ENCODE data around the gene CHN2.

CHN2 gene

DNA sequence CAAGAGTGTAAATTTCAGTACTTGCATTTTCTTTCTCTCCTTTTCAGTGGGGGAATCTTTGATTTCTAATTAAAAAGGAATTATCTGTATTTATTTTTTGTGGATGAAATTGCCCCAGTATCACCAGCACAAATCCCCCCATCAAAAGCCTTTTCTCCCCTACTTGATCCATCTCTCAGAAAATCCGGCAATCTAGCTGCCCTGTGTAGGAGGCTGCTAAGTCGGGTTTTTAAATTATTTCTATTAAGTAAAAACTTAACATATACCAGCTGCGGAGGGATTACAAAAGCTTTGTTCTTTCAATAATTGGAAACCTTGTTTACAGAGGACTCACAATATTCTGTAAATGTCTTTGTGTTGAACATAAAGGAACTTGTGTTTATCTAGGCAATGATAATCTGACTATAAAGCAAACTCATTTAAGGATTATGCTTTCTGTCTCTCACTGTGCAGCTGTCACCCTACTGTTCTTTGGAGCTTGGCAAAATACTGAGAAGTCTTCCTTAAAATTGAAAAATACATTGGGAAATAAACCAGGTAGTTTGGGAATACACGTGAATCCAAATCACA is 191.7 kb downstream of the CHN2 start:
- DNase-seq (ENCODE audit: low read depth in 3 of 3, low spot score in 1 of 3): no peak

DNA sequence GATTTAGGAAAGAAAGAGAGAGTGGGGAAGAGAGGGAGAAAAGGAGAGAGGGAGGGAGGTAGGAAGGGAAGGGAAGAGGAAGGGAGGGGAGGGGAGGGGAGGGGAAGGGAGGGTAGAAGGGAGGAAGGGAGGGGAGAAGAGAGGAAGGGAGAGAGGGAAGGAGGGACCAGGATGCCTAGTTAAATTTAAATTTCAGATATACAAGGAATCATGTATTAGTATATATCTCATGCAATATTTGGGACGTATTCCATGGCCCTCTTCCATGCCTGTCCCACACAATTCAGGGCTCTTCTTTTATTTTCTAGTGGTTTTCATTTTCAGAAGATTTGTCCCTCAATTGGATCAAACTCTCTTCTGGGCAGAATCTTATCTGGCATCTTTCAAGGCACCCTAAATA is 196.7 kb downstream of the CHN2 start:
- DNase-seq (ENCODE audit: low read depth in 3 of 3, low spot score in 1 of 3): no peak

DNA sequence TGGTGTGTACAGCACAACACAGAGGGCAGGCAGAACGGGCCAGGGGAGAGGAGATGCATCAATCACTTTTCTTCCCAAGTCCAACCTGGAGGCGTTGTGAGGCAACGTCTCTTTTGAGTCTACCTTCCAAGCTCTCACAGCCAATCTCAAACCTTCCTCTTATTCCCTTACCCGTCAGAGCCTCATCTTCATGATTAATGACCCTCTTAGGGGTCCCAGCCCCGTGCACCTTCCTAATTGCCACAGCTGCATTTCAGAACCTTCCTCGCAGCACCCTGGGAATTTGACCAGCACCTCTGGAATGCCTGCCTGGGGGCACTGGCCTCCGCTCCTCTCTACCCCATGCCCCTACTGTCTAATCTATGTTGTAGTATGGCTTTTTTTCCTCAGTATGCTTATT is 199.7 kb downstream of the CHN2 start:
- DNase-seq (ENCODE audit: low read depth in 3 of 3, low spot score in 1 of 3): no peak

DNA sequence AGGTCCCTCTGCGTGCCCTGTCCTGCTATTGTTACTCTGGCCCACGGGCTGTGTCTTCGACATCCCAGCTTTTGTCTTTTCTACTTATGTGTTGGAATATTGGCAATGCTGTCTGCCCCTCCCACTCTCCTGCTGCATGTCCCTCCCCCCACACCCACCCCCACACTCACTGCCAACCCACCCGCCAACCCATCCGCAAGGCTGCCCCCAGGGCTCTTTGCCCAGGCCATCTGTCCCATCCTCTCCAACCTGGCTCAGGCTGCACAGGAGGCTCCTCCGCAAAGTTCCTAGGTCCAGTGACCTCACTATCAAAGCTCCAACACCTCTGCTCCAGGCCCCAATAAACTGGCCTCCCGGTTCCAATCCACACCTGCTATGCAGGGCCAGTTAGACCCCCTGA is 202.0 kb downstream of the CHN2 start:
- DNase-seq (ENCODE audit: low read depth in 3 of 3, low spot score in 1 of 3): no peak

DNA sequence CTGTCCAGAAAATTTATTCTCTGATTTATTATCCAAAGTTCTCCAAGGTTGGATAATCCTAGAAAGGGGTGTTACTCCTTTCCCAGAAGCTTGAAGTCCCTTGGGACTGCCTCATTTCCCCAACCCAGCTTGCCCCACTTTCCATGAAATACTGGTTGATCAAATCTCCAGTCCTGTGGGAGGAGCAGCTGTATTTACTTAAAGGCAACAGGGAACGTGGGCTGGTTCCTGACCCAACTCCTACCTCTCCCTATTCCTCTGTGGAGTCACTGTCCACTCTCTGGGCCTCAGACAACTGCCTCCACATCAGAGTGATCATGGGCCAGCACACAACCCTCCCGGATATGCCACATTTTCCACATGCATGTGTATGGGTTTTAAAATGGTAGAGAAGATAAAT is 202.8 kb downstream of the CHN2 start:
- DNase-seq (ENCODE audit: low read depth in 3 of 3, low spot score in 1 of 3): no peak

DNA sequence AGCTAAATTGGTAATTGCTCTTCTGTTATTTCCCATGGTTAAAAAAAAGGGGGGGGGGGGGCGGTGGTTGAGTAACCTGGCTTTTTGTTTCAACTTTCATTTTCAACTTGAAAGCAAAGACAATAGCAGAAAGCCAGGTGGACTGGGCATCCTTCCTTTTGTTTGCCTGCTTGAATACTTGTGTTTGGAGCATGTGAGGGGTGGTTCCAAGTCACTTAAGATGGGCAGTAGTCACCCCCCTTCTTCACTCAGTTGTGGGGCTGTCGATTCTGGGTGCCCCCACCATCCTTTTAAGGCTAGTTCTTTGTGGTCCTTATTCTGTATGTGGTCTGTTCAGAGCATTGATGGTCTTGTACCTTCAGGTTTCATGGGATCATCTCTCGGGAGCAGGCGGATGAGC is 203.4 kb downstream of the CHN2 start:
- no peak for DNase-seq (ENCODE audit: low read depth in 3 of 3, low spot score in 1 of 3)

DNA sequence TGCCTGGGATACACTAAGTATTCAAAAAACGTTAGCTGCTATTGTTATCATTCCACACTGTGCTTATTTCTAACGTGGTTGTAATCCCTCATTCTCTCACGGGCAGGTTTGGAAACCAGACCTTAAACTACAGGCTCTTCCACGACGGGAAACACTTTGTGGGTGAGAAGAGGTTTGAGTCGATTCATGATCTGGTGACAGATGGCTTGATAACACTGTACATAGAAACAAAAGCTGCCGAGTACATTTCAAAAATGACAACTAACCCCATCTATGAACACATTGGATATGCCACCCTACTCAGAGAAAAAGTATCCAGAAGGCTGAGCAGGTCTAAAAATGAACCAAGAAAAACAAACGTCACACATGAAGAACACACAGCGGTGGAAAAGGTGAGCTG is 205.9 kb downstream of the CHN2 start:
- no peak for DNase-seq (ENCODE audit: low read depth in 3 of 3, low spot score in 1 of 3)

DNA sequence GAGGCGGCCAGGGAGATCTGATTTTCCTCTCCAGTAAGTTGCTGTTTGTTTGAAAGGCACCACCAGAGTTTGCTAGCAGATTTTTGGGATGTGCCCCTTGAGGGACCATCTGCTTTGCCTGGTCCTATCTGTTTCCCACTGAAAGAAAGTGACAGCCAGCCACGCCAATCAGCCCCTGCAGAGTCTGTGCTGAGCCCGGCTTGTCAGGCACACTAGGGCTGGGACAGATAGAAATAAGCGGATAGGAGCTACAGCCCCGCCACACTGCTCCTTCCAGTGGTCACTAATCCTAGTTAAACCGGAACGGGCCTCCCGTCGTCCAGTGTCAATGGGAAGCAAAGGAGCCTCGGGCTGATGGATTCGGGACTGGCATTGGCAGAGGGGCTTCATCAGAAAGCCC is 207.2 kb downstream of the CHN2 start:
- no peak for DNase-seq (ENCODE audit: low read depth in 3 of 3, low spot score in 1 of 3)

DNA sequence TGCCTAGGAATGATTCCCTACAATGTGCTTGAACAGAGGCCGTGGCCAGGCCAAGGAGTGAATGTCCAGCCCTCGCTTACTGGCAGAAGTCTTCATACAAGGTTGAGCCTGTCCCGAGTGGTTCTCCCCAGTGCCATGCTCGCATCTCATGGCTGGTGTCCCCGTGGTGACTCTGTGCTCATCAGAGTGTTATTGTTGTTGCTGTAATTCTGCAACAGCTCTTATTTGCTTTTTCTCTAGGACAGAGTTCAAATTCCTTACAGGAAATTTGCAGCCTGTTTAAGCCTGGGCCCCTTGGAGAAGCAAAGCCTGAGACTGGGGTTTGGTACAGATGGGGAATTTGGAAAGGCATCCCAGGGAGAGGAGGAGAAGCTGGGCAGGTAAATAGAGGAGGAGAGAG is 211.3 kb downstream of the CHN2 start:
- DNase-seq (ENCODE audit: low read depth in 3 of 3, low spot score in 1 of 3): no peak

DNA sequence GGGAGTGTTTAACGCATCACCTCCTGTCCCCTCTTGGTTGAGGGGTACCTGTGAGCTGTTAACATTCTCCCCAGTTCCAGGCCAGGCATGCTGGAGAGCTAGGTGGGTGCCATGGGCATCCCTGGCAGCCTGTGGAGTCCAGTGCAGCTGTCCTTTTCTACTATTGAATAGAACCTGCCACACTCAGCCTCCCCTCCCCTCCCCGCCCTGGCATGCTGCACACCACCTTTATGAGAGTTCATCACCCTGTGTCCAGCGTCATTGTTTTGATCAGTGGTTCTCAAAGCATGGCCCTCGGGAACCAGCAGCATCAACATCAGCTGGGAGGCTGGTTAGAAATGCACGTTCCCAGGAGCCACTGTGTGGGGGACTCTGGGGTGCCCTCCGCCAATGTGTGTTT is 211.8 kb downstream of the CHN2 start:
- DNase-seq (ENCODE audit: low read depth in 3 of 3, low spot score in 1 of 3): no peak

DNA sequence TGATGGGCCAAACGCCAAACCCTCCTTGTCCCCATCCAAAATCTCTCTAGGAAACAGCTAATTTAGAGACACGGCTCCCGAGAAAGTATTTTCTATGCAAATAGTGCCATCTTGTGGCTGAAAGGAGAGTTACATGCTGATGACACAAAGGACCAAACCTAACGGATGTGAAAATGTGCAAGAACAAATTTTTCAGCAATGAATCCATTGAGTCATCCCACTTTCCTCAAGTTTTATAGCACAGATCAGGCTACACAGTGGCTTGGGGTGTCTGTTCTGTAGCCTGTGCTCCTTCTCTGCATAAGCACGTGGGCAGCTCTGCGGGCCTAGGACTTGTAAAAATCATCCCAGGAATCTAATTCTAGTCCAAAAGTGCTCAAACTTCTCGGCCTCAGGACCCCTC is 214.3 kb downstream of the CHN2 start:
- peak in 2 of 3 donors; percentile 8 to 14 for DNase-seq (ENCODE audit: low read depth in 3 of 3, low spot score in 1 of 3)

DNA sequence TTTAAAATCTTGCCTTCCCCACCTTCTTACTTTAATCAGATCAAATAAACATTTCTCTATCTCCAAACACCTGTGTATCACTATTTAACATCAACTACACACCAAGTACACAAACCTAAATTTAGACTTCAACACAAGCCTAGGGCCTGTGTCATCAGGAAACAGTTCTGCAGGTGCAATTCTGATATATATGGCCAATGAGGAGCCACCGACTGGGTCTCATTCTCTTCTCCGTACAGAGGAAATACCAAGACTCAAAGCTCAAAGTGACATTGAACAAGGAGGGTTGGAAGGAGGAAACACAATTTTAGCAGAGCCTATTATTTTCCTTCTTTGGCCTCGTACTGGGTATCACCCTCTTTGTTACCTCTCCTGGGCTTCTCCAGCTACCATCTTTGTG is 216.4 kb downstream of the CHN2 start:
- no peak for DNase-seq (ENCODE audit: low read depth in 3 of 3, low spot score in 1 of 3)

DNA sequence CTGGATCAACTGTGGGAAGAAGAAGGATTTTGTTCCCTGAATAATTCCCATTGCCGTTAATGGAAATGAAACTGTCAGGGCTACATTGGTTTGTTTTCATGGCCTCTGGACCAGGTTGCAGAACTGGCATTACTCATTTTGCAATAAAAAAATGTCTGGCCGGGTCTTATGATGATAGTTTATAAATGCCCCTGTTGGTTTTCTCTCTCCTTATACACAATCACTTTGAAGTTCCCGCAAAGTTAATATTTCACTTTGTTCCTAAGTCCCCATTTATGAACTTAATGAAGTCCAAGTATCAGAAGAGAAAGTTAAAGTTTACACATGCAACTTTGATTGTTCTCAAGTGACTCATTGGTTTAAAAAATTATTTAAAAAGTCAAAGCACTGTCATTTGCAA is 218.3 kb downstream of the CHN2 start:
- no peak for DNase-seq (ENCODE audit: low read depth in 3 of 3, low spot score in 1 of 3)

DNA sequence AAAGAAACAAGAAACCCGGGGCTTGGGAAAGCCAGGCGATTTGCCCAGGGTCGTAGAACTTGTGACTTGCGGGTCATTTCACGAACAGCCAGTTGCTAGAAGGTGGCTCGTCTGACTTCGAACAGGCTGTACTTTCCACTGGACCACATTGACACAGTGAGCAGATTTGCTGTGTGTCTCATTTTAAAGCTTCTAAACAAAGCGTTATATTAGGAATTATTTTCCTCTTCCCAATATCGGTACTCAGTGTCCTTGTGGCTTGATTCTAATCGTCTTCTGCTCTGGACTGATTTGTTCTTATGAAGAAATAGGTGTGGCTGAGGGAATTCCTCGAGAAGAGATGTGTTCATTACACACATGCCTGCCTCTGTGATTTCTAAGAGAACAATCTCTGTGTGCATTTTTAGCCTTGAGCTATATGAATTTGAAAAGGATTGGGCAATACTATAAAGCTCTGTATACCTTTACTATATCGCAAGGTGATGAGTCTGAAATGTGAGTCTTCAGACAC is 219.1 kb downstream of the CHN2 start:
- no peak for DNase-seq (ENCODE audit: low read depth in 3 of 3, low spot score in 1 of 3)

DNA sequence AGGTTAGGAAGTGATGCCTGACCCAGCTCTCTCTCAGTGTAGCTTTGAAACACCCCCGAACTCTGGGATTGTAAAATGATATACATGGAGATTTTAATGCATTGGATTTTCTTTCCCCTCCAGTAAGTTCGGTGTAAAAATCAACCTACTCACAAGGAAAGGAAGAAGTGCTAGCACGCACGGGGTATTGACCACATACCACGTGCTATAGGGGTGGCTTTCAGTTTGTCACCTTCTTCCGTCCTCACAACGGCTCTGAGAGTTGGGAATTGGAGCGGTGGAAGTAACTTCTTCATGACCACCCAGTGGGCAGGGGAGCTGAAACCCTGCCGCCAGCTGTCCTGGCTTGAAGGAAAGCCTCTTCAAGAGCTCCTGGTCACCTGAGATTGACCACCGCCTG is 219.6 kb downstream of the CHN2 start:
- DNase-seq (ENCODE audit: low read depth in 3 of 3, low spot score in 1 of 3): no peak

DNA sequence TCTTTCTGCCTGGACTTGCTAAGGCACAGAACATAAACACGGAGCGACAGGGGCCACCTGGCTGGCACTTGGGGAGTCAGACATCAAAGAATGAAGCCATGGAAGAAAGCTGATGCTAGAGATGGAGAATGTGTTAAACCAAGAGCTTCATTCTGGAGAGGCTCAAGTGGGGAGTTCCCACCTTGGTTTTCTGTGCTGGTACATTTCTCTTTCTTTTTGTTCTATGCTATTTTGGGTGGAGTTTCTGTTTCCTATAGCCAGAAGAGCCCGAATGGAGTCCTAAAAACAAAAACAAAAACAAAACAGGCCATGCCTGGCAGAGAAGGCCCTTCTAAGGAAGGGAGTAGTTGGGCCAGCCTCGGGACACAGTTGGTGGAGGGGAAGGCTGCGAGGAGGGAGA is 220.6 kb downstream of the CHN2 start:
- DNase-seq (ENCODE audit: low read depth in 3 of 3, low spot score in 1 of 3): no peak

DNA sequence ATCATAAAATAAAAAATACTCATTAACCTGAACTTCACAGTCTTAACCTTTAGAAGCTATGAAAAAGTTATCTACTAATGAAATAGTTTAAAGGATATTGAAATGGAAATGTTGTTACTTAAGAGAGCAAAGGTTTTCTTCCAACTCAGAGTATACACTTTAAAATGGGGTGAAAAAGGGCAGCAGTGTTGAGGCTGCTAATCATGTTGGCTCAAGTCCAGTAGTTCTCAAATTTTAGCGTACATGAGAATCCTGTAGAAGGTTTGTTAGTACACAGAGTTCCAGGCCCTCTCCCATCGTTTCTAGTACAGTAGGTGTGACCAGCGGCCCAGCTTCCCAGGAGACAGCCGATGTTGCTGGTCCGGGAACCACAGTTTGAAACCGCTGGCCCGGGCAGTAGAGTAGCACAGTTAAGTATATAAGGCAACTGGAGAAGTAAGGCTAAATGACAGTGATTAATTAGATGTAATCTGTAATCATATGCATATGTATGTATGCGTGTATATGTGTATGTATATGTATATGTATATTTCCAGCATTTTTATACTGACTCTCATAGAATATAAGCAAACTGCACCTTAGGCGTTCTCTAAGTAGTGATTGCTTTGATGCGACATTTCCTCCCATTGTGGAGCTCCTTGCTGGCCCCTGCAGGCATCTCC is 221.8 kb downstream of the CHN2 start:
- no peak for DNase-seq (ENCODE audit: low read depth in 3 of 3, low spot score in 1 of 3)

DNA sequence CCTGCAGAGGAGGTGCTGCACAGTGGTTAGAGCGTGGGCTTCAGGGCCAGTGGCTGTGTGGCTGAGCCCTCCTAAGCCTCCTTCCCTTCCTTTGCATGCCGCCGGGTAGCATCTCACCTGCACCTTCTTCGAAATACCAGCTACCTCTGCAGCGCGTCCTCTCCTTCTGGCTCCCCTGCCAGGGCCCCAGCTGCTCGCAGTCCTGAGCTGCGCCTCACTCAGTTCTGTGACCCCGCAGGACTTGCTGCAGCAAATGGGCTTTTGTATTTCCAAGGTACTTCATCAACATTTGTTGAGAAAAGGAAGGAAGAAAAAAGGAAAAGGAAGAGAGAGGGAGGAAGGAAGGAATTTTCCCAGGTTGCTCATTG is 222.3 kb downstream of the CHN2 start:
- no peak for DNase-seq (ENCODE audit: low read depth in 3 of 3, low spot score in 1 of 3)

DNA sequence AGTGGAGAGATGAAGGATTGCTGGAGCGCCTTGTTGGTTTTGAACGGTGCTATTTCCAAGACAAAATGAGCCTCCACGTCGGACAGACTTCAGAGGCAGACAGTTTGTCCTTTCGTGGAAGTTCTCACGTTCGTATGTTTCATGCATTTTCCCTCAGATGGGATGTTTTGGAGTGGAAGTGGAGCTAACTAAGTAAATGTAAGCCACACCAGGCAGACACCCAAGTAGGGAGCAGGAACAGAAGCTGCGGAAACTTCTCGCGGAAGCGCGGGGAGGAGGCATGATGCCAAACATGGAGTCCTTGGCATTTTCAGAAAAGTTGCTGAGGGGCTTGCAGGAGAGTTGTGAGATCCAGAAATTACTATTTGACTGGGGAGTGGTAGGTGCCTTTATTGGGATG is 223.5 kb downstream of the CHN2 start:
- DNase-seq (ENCODE audit: low read depth in 3 of 3, low spot score in 1 of 3): no peak

DNA sequence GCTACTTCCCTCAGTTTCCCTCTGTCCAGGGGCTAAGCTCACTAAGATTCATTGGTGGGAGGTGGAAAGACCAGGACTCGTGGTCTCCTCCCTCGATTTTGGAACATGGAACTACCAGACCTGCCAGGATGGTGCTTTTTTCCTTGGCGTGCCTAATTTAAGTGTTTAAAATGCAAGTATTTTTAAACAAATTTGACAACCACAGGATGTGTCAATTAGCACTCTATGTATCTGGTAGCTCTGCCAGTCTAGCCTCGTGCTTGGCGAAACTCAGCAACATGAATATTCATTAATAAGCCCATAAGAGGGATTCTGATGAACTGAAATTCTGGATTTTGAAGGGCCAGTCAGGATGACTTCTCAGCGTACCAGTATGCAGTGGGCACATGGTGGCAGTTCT is 224.1 kb downstream of the CHN2 start:
- no peak for DNase-seq (ENCODE audit: low read depth in 3 of 3, low spot score in 1 of 3)

DNA sequence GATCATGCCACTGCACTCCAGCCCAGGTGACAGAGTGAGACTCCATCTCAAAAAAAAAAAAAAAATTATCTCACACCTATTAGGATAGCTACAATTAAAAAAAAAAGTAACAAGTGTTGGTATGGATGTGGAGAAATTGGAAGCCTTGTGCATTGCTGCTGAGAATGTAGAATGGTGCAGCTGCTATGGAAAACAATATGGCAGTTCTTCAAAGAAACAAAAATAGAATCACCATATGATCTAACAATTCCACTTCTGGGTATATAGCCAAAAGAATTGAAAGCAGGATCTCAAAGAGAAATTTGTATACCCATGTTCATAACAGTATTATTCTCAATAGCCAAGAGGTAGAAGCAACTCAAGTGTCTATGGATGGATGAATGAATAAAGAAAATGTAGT is 225.4 kb downstream of the CHN2 start:
- DNase-seq (ENCODE audit: low read depth in 3 of 3, low spot score in 1 of 3): no peak

DNA sequence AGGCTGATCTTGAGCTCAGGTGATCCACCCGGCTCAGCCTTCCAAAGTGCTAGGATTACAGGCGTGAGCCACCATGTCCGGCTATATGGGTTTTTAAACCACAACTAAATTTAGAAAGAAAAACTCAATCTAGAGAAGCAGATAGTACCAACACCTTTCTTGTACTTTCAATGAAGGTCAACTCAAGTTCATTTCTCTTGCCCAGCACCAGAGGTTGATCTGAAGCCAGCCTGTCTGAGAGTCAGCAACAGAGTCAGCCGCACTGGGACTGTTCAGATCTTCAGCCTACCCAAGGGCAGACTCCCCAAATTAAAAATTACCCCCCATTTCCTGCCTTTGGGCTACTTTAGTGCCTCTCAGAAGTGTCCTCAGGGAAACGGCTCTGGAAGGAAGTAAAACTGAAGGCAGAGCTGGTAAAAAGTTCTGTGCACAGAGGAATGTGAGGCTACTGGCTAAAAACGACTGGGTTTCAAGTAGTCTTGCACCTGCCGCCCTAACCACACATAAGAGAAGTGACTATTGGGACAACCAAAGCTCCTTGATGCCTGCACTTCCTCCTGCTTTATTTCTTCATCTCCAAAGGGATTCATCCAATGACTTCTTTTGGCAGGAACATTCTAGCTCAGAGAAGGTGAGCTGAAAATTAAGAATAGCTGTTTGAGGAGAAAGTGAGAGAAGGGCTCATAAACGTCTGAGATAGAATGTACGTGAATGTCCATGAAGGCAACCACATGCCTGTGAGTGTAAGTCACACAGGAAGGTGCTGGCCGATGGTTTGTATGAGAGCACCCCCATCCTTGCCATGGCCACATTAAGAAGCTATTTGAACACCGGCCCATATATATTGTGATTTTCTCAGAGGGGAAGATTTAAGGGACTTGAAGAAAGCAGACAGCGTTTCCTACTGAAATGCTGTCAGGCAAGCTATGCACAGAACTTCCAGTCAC is 226.7 kb downstream of the CHN2 start:
- no peak for DNase-seq (ENCODE audit: low read depth in 3 of 3, low spot score in 1 of 3)

All from stimulated activated CD4-positive, alpha-beta T cell treated with anti-CD3 and anti-CD28 coated beads, TNF-alpha, amount 100 ng/mL, for 1 hour (primary cell).